Measurements from ENCODE around the gene OVOL2.

DNA sequence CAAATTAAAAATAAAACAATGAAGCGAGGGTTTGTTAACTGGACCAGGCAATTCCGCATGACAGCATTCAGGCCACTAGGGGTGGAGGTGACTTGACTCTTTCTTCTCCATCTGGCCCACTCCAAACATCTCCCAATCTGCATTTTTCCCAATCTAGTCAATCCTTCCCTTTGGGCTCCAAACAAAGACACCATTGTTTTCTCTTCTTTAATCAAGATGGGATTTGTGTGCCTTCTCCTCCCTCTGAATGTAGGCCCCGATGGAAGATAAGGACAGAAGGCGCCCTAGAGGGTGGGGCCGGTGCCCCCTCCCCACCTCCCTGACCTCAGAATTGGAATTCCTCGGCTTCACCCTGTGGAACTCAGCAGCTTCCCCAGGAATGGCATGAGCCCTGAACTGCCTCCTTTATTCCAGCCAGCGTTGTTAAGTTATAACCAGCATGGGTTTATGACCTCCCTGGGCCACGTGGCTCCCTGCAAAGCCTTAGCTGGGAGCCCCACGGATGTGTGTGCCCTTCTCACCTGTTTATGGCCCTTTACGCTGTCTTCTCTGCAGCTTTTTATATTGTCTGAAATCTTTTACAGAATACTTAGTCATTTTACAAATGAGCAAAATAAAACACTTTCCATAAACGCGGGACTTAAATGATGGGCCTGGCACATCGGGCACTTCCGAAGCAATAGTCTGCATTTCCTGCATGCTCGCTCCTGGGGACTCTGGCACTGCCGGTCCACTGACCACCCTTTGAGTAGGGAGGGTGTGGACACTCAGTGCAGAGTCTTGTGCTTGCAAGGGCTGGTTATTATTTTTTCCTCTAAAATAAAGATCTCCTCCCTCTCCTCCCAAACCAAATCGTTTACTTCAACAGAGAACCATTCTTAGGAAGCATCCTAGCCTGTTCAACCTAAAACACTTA is 24.5 kb downstream of the OVOL2 start:
- TF ChIP-seq EZH2phosphoT487 (IDR thresholded peaks at IDR 0.05; ENCODE audit: insufficient read depth, low read depth): no peak
- no peak for TF ChIP-seq EZH2 (IDR thresholded peaks at IDR 0.05; ENCODE audit: insufficient read depth, poor library complexity, severe bottlenecking)

Measured in GM23248 (cell line).